Stimulated activated naive CD4-positive, alpha-beta T cell treated with Interleukin-2 at 50 U/mL for 16 hours (primary cell): ENCODE results near the gene GCN1.

Experiments used
- DNase-seq: peaks from one replicate; lab custom pipeline; 2025; lab: John Stamatoyannopoulos, UW

Gene GCN1

GRCh38 chr12:120093592-120094355, 100.7 kb downstream of the GCN1 start:
- DNase-seq, result no peak

GRCh38 chr12:120093336-120093591, 101.3 kb downstream of the GCN1 start:
- DNase-seq, result no peak

GRCh38 chr12:120092551-120093335, 101.8 kb downstream of the GCN1 start:
- no peak for DNase-seq

GRCh38 chr12:120091371-120092090, 103.0 kb downstream of the GCN1 start:
- no peak for DNase-seq

GRCh38 chr12:120090626-120091295, 103.8 kb downstream of the GCN1 start:
- no peak for DNase-seq

GRCh38 chr12:120090206-120090605, 104.3 kb downstream of the GCN1 start:
- no peak for DNase-seq

GRCh38 chr12:120089796-120090195, 104.7 kb downstream of the GCN1 start:
- no peak for DNase-seq

GRCh38 chr12:120089105-120089504, 105.4 kb downstream of the GCN1 start:
- DNase-seq, result no peak

- DNase-seq, result peak; percentile 99
Measured at GRCh38 chr12:120086801-120087621, 107.5 kb downstream of the GCN1 start.

GRCh38 chr12:120085920-120086645, 108.4 kb downstream of the GCN1 start:
- no peak for DNase-seq

- DNase-seq, result no peak
Measured at GRCh38 chr12:120081641-120082040, 112.9 kb downstream of the GCN1 start.

GRCh38 chr12:120079411-120080400, 114.8 kb downstream of the GCN1 start:
- DNase-seq, result no peak

GRCh38 chr12:120078868-120079267, 115.6 kb downstream of the GCN1 start:
- no peak for DNase-seq

- DNase-seq, result no peak
Measured at GRCh38 chr12:120077260-120077659, 117.3 kb downstream of the GCN1 start.
